Non-pigmented ciliary epithelial cell (primary cell): Measurements from ENCODE around the gene GREM2.

Experiments used
- DNase-seq: peaks from one replicate; pipeline ENCODE4 v3.0.0-alpha.2; 2010; ENCODE audit warnings: low read depth

Gene GREM2

GRCh38 chr1:240555524-240555923 lies 56.4 kb downstream of the GREM2 start:
- DNase-seq = no peak

- no peak for DNase-seq
These were observed 58.6 kb downstream of the GREM2 start for GRCh38 chr1:240553351-240553750.

- no peak for DNase-seq
These were observed 72.1 kb downstream of the GREM2 start for GRCh38 chr1:240539769-240540414.

- no peak for DNase-seq
These were observed 73.1 kb downstream of the GREM2 start for GRCh38 chr1:240538776-240539430.

GRCh38 chr1:240533154-240533780 lies 78.7 kb downstream of the GREM2 start:
- no peak for DNase-seq

GRCh38 chr1:240528591-240528990 lies 83.4 kb downstream of the GREM2 start:
- DNase-seq = no peak

GRCh38 chr1:240527086-240527485 lies 84.9 kb downstream of the GREM2 start:
- no peak for DNase-seq

GRCh38 chr1:240526312-240526711 lies 85.6 kb downstream of the GREM2 start:
- no peak for DNase-seq

GRCh38 chr1:240524356-240525069 lies 87.4 kb downstream of the GREM2 start:
- DNase-seq = no peak

GRCh38 chr1:240522122-240522822 lies 89.7 kb downstream of the GREM2 start:
- DNase-seq = no peak

- DNase-seq = no peak
These were observed 94.1 kb downstream of the GREM2 start for GRCh38 chr1:240517891-240518290.

- no peak for DNase-seq
These were observed 95.9 kb downstream of the GREM2 start for GRCh38 chr1:240516069-240516468.

GRCh38 chr1:240515505-240515904 lies 96.5 kb downstream of the GREM2 start:
- DNase-seq = no peak

GRCh38 chr1:240511789-240512188 lies 100.2 kb downstream of the GREM2 start:
- no peak for DNase-seq

- no peak for DNase-seq
These were observed 103.0 kb downstream of the GREM2 start for GRCh38 chr1:240508950-240509349.

- DNase-seq = no peak
These were observed 103.8 kb downstream of the GREM2 start for GRCh38 chr1:240508201-240508600.

GRCh38 chr1:240506176-240506575 lies 105.8 kb downstream of the GREM2 start:
- no peak for DNase-seq

GRCh38 chr1:240503558-240503957 lies 108.4 kb downstream of the GREM2 start:
- no peak for DNase-seq

GRCh38 chr1:240503036-240503435 lies 108.9 kb downstream of the GREM2 start:
- DNase-seq = no peak

GRCh38 chr1:240501115-240501514 lies 110.8 kb downstream of the GREM2 start:
- DNase-seq = no peak

- DNase-seq = no peak
These were observed 111.3 kb downstream of the GREM2 start for GRCh38 chr1:240500647-240501046.

GRCh38 chr1:240499012-240499411 lies 112.9 kb downstream of the GREM2 start:
- DNase-seq = peak; percentile 41
